Ishikawa (cell line): Measurements from ENCODE around the gene MADCAM1.

ENCODE experiments used
- CEBPB ChIP-seq: IDR thresholded peaks from 2 replicates; pipeline ENCODE4 v1.6.1; 2012
- CREB1 ChIP-seq: IDR thresholded peaks from 2 replicates; pipeline ENCODE4 v1.6.1; 2012; ENCODE audit warnings: low read depth
- EGR1 ChIP-seq: IDR thresholded peaks from 2 replicates; pipeline ENCODE4 v1.6.1; 2012
- EP300 ChIP-seq: IDR thresholded peaks from 2 replicates; pipeline ENCODE4 v1.6.1; 2012; ENCODE audit warnings: borderline replicate concordance
- FOXM1 ChIP-seq: IDR thresholded peaks from 2 replicates; pipeline ENCODE4 v1.6.1; 2012; ENCODE audit warnings: low read depth, borderline replicate concordance
- NFIC ChIP-seq: IDR thresholded peaks from 2 replicates; pipeline ENCODE4 v1.6.1; 2012
- RAD21 ChIP-seq: IDR thresholded peaks from 2 replicates; pipeline ENCODE4 v1.6.1; 2012; ENCODE audit warnings: low read depth
- TAF1 ChIP-seq: IDR thresholded peaks from 2 replicates; pipeline ENCODE4 v1.6.1; 2012; ENCODE audit warnings: low read depth, mild to moderate bottlenecking
- TCF12 ChIP-seq: IDR thresholded peaks from 2 replicates; pipeline ENCODE4 v1.6.1; 2012; ENCODE audit warnings: low read depth
- TEAD4 ChIP-seq: IDR thresholded peaks from 2 replicates; pipeline ENCODE4 v1.6.1; 2012
- YY1 ChIP-seq: IDR thresholded peaks from 2 replicates; pipeline ENCODE4 v1.6.1; 2012; ENCODE audit warnings: low read depth
- ZBTB7A ChIP-seq: IDR thresholded peaks from 2 replicates; pipeline ENCODE4 v1.6.1; 2012; ENCODE audit warnings: low read depth
- TF ChIP-seq, protein P1 (sequence below): IDR thresholded peaks from 2 replicates; pipeline ENCODE4 v1.6.1; 2012
- TF ChIP-seq, protein P2 (sequence below): IDR thresholded peaks from 2 replicates; pipeline ENCODE4 v1.6.1; 2012
- TF ChIP-seq, protein P3 (sequence below): IDR thresholded peaks from 2 replicates; pipeline ENCODE4 v1.6.1; 2012; ENCODE audit warnings: low read depth, mild to moderate bottlenecking

Gene MADCAM1

DNA sequence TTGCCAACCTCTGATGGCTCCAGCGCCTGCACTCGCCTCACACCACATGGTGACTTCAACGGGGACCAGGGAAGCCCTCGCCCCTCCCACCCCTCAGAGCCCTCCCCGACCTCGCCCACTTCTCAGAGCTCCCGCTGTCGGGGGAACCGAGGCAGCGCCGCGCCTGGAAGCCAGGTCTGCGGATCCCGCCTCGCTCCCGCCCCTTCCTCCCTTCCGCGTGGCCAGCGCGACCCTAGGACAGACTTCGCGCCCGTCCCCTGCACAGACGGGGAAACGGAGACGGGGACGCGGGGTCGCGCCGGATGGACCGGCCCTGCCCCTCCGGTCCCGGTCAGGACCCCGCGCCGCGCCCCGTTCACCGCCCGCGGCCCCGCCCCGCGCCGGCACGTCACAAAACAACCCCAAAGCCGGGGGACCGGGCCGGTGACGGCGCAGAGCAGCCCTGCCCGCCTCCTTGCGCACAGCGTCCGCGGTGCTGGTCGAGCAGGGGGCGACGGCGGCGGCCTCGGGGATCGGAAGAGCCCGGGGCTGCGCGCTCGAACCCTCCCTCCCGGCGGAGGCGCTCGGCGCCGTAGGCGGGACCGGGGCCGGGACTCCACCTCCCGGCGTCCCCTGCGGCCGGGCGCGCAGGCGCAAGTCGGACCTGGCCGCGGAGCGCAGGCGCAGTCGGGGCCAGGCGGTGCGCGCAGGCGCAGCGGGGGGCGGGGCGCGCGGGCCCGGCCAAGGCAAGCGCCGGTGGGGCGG, 34.9 kb downstream of the MADCAM1 start:
- TF ChIP-seq, protein P1, sequence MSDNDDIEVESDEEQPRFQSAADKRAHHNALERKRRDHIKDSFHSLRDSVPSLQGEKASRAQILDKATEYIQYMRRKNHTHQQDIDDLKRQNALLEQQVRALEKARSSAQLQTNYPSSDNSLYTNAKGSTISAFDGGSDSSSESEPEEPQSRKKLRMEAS, result peak; percentile 60
- TF ChIP-seq TCF12 (0 out of 2 replicates have a peak, but pooled peaks have one; percentile 13), YY1 (no peak), ZBTB7A (0 out of 2 replicates have a peak, but pooled peaks have one; percentile 81)

DNA sequence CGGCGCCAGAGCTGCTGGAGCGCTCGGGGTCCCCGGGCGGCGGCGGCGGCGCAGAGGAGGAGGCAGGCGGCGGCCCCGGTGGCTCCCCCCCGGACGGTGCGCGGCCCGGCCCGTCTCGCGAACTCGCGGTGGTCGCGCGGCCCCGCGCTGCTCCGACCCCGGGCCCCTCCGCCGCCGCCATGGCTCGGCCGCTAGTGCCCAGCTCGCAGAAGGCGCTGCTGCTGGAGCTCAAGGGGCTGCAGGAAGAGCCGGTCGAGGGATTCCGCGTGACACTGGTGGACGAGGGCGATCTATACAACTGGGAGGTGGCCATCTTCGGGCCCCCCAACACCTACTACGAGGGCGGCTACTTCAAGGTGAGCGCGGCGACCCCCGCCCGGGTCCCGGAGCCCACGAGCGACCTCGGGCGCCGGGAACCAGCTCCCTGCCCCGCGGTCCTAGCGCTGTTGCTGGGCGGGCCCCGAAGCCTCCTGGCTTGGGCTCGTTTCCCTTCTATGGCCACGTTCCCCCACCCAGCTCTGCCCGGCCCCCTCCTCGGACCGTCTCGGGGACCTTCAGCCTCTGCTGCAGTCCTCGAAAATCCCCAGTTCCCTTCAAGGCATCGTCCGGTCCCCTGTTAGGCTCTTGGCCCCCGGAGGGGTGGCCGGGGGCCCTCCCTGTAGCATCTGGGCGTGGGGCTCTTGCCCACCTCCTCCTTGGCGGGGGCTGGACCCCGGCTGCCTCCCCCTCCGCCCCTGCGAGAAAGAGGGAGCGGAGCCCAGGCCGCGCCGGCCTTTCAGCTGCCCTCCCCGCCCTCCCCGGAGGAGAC, 35.7 kb downstream of the MADCAM1 start, which contains the start of gene CDC34:
CDC34 (plus strand) TSS at position 8 of the 808 bp plus-strand sequence; CDS start at position 180, 172 bp downstream.
- TF ChIP-seq EP300, result no peak
- TF ChIP-seq CEBPB, result no peak
- TF ChIP-seq, protein P2, sequence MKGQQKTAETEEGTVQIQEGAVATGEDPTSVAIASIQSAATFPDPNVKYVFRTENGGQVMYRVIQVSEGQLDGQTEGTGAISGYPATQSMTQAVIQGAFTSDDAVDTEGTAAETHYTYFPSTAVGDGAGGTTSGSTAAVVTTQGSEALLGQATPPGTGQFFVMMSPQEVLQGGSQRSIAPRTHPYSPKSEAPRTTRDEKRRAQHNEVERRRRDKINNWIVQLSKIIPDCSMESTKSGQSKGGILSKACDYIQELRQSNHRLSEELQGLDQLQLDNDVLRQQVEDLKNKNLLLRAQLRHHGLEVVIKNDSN, result no peak
- TF ChIP-seq FOXM1, result no peak
- TF ChIP-seq TAF1, result peak; percentile 44; the same call in 1 of the 2 replicates
- 0 out of 2 replicates have a peak, but pooled peaks have one; percentile 6 for TF ChIP-seq YY1
- TF ChIP-seq ZBTB7A, result peak; percentile 88
- TF ChIP-seq EGR1, result no peak
- no peak for TF ChIP-seq NFIC
- no peak for TF ChIP-seq TCF12
- TF ChIP-seq CREB1, result no peak
- no peak for TF ChIP-seq RAD21
- TF ChIP-seq, protein P1, result no peak
- TF ChIP-seq, protein P3, sequence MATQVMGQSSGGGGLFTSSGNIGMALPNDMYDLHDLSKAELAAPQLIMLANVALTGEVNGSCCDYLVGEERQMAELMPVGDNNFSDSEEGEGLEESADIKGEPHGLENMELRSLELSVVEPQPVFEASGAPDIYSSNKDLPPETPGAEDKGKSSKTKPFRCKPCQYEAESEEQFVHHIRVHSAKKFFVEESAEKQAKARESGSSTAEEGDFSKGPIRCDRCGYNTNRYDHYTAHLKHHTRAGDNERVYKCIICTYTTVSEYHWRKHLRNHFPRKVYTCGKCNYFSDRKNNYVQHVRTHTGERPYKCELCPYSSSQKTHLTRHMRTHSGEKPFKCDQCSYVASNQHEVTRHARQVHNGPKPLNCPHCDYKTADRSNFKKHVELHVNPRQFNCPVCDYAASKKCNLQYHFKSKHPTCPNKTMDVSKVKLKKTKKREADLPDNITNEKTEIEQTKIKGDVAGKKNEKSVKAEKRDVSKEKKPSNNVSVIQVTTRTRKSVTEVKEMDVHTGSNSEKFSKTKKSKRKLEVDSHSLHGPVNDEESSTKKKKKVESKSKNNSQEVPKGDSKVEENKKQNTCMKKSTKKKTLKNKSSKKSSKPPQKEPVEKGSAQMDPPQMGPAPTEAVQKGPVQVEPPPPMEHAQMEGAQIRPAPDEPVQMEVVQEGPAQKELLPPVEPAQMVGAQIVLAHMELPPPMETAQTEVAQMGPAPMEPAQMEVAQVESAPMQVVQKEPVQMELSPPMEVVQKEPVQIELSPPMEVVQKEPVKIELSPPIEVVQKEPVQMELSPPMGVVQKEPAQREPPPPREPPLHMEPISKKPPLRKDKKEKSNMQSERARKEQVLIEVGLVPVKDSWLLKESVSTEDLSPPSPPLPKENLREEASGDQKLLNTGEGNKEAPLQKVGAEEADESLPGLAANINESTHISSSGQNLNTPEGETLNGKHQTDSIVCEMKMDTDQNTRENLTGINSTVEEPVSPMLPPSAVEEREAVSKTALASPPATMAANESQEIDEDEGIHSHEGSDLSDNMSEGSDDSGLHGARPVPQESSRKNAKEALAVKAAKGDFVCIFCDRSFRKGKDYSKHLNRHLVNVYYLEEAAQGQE, result no peak
- TF ChIP-seq TEAD4, result no peak

DNA sequence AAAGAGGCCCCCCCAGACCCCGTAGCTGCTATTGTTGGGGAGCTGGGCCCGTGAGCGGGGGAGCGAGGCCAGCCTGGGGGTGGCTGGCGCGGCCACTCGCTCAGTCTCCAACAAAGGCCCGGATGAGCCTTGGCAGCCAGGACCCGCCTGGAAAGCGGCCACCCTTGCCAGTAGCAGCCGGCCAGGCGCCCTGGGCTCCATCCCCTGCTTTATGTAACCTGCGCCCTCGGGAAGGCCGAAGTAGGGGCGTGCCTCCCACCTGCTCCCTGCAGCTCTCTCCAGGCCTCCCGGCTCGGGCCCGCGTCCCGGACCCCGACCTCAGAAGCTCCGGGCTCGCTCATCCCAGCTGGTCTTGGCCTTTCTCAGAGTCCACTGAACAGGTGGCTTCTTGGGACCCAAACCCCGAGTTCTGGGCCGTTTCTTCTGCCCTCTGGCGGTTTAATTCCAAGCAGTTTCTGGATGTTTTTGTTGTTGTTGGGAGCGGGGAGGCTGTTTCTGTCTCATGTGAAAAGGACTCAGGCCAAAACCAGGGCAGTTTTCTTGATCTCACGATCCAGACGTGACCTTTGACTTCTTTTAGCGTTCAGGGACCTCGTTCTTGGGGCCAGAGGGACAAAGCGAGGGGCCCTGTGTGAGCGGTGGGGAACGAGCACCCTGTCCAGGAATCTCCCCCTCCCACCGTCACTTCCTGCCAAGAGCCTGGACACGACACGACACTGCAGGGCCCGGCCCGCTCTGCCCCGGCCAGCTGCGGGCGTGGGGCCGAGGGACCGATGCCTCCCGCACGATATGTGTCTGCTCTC, 36.5 kb downstream of the MADCAM1 start:
- TF ChIP-seq FOXM1 (no peak), RAD21 (peak; percentile 18; the same call in 1 of the 2 replicates)

DNA sequence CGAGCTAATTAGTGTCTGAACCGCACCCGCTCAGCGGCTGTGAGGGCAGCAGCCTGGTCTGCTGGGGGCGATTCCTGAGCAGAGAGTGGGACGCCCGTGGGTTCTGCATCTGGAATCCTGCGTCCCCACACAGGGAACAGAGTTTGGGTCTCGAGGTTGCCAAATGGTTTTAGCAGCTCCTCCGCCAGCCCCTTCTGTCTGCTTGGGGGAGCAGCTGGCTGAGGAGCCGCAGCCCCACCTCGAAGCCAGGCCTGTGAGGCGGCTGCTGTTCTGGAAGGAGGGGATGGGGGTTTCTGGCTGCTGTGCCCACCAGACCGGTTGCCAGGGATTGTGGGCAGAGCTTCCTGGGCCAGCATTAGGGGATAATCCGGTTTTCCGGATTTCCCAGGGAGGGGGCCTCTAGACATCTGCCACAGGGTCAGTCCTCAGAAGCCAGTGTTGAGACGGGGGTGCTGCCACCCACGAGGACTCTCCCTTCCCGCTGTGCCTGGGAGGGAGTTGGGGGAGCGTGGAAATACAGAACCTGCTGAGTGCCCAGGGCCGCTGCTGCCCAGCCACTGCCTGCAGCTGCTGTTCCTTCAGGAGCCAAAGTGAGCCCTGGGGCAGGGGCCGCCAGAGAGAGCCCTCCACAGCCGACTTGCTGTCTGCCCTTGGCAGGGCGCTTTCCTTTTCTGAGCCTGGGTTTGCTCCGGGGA, 37.2 kb downstream of the MADCAM1 start:
- TF ChIP-seq EP300, result no peak
- TF ChIP-seq, protein P2, result no peak
- TF ChIP-seq CREB1, result no peak
- no peak for TF ChIP-seq RAD21
- TF ChIP-seq ZBTB7A, result no peak
- TF ChIP-seq CEBPB, result no peak
- no peak for TF ChIP-seq FOXM1
- TF ChIP-seq, protein P3, result no peak
- no peak for TF ChIP-seq TEAD4
- TF ChIP-seq TAF1, result no peak

DNA sequence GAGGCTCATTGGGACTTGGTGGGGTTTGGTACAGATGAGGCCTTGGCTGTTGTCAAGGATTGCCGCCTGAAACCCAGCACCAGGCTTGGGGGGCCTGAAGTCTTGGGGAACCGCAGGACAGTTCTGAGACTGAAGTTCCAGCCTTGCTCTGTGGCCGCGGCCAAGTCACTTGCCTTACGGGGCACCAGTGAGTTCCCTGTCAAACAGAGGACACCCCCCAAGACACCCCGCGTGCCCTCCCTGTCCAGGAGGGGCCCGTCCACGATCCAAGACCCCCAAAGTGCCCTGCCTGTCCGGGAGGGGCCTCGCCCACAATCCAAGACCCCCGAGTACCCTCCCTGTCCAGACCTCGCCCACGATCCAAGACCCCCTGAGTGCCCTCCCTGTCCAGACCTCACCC, 37.8 kb downstream of the MADCAM1 start:
- TF ChIP-seq EP300 (no peak), RAD21 (no peak), NFIC (no peak), TEAD4 (no peak), CREB1 (no peak), CEBPB (no peak), YY1 (no peak), ZBTB7A (no peak), EGR1 (no peak), TCF12 (no peak), TAF1 (no peak), FOXM1 (no peak)
- TF ChIP-seq, protein P1, result no peak
- TF ChIP-seq, protein P2, result no peak
- TF ChIP-seq, protein P3, result no peak
